HepG2 (cell line): Measurements from ENCODE around the gene BRD1. TPM values are rescaled to one million over a fixed set of nuclear protein-coding genes. Genes with fewer than 3 reads are reported as not detected.

ENCODE experiments used
- ATF5 ChIP-seq: sonication (generic); formaldehyde crosslinking; IDR thresholded peaks from 2 replicates; pipeline ENCODE4 v1.4.0; 2020; ENCODE audit warnings: mild to moderate bottlenecking, low read depth, missing genetic modification reagents
- BORCS8-MEF2B ChIP-seq: sonication (generic); formaldehyde crosslinking; IDR thresholded peaks from 2 replicates; pipeline ENCODE4 v1.8.0; 2022; ENCODE audit warnings: mild to moderate bottlenecking, missing genetic modification reagents
- FOSL1 ChIP-seq: sonication (generic); formaldehyde crosslinking; IDR thresholded peaks from 2 replicates; pipeline ENCODE4 v1.9.0; 2021; ENCODE audit warnings: missing genetic modification reagents, borderline replicate concordance
- FOXM1 ChIP-seq: sonication (generic); formaldehyde crosslinking; IDR thresholded peaks from 2 replicates; pipeline ENCODE4 v1.5.0; 2020; ENCODE audit warnings: missing genetic modification reagents
- KAT8 ChIP-seq: IDR thresholded peaks from 2 replicates; pipeline ENCODE4 v1.6.1; 2016; ENCODE audit warnings: missing genetic modification reagents, missing compliant biosample characterization
- MLX ChIP-seq: IDR thresholded peaks from 2 replicates; pipeline ENCODE4 v1.6.1; 2016
- PAXIP1 ChIP-seq: sonication (generic); formaldehyde crosslinking; conservative IDR thresholded peaks from 2 replicates; pipeline ENCODE4 v1.4.0; 2020; ENCODE audit warnings: mild to moderate bottlenecking, missing genetic modification reagents, moderate library complexity
- PPARG ChIP-seq: conservative IDR thresholded peaks from 2 replicates; pipeline ENCODE4 v1.6.1; 2016; ENCODE audit warnings: missing biosample characterization, missing genetic modification reagents
- SCMH1 ChIP-seq: sonication (generic); formaldehyde crosslinking; IDR thresholded peaks from 2 replicates; pipeline ENCODE4 v1.9.0; 2021; ENCODE audit warnings: missing genetic modification reagents, mild to moderate bottlenecking, borderline replicate concordance
- ZNF331 ChIP-seq: sonication (generic); formaldehyde crosslinking; IDR thresholded peaks from 2 replicates; pipeline ENCODE4 v1.4.0; 2020; ENCODE audit warnings: missing genetic modification reagents
- ZNF564 ChIP-seq: sonication (generic); formaldehyde crosslinking; IDR thresholded peaks from 2 replicates; pipeline ENCODE4 v1.8.1; 2023; ENCODE audit warnings: mild to moderate bottlenecking, missing genetic modification reagents
- ZNF609 ChIP-seq: sonication (generic); formaldehyde crosslinking; IDR thresholded peaks from 2 replicates; pipeline ENCODE4 v1.4.0; 2020; ENCODE audit warnings: mild to moderate bottlenecking, missing genetic modification reagents, borderline replicate concordance
- polyA plus RNA-seq, 8 experiments: library from polyadenylated mRNA; depleted of rRNA in 3 of 8; stranded (reverse) in 7 of 8; unstranded in 1 of 8; fragments of >200 nt; fragmentation: Illumina TruSeq in 4 of 8; extraction: Trizol in 4 of 8; gene quantifications; 2 replicates each; pipeline versions ENCODE4 v1.2.1 to v1.2.3, GENCODE V29; 2011 to 2016; ENCODE audit warnings: low read depth in 4 of 8, missing spikeins in 1 of 8, mixed read lengths in 1 of 8; ENCODE audit not compliant: insufficient read depth in 1 of 8
- total RNA-seq, 5 experiments: library from RNA; depleted of rRNA; stranded (reverse); fragments of >200 nt; fragmentation: Illumina TruSeq; extraction: Trizol; gene quantifications; 2 replicates each; pipeline ENCODE4 v1.2.3, GENCODE V29; 2016; ENCODE audit warnings: low read depth in 1 of 5
- TF ChIP-seq, protein P1 (sequence below): sonication (generic); formaldehyde crosslinking; IDR thresholded peaks from 2 replicates; pipeline ENCODE4 v1.4.0; 2020; ENCODE audit warnings: missing genetic modification reagents
- TF ChIP-seq, protein P2 (sequence below): sonication (generic); formaldehyde crosslinking; IDR thresholded peaks from 2 replicates; pipeline ENCODE4 v1.5.0; 2020; ENCODE audit warnings: missing genetic modification reagents

The BRD1 gene
- total and polyA plus RNA-seq, 2 of the 13 experiments (the other 11 are each of a cell fraction or from before 2014, with no cell fraction given) = 5.1 to 12.0 TPM

- no peak for TF ChIP-seq FOSL1 (CRISPR knock-in tag)
- no peak for TF ChIP-seq MLX (CRISPR knock-in tag)
- TF ChIP-seq FOXM1 = 0 out of 2 replicates have a peak, but pooled peaks have one; percentile 27
- TF ChIP-seq BORCS8-MEF2B (CRISPR knock-in tag) = peak; percentile 50; the same call in 1 of the 2 replicates
- peak; percentile 63; the same call in 1 of the 2 replicates for TF ChIP-seq PPARG
- TF ChIP-seq, protein P1, sequence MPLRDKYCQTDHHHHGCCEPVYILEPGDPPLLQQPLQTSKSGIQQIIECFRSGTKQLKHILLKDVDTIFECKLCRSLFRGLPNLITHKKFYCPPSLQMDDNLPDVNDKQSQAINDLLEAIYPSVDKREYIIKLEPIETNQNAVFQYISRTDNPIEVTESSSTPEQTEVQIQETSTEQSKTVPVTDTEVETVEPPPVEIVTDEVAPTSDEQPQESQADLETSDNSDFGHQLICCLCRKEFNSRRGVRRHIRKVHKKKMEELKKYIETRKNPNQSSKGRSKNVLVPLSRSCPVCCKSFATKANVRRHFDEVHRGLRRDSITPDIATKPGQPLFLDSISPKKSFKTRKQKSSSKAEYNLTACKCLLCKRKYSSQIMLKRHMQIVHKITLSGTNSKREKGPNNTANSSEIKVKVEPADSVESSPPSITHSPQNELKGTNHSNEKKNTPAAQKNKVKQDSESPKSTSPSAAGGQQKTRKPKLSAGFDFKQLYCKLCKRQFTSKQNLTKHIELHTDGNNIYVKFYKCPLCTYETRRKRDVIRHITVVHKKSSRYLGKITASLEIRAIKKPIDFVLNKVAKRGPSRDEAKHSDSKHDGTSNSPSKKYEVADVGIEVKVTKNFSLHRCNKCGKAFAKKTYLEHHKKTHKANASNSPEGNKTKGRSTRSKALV (CRISPR knock-in tag) = peak; percentile 88
- TF ChIP-seq ZNF609 = peak; percentile 47; the same call in 1 of the 2 replicates
- peak; percentile 57 for TF ChIP-seq KAT8 (CRISPR knock-in tag)
- TF ChIP-seq ZNF331 (CRISPR knock-in tag) = peak; percentile 36; the same call in 1 of the 2 replicates
- 0 out of 2 replicates have a peak, but pooled peaks have one; percentile 63 for TF ChIP-seq ATF5 (CRISPR knock-in tag)
- TF ChIP-seq, protein P2, sequence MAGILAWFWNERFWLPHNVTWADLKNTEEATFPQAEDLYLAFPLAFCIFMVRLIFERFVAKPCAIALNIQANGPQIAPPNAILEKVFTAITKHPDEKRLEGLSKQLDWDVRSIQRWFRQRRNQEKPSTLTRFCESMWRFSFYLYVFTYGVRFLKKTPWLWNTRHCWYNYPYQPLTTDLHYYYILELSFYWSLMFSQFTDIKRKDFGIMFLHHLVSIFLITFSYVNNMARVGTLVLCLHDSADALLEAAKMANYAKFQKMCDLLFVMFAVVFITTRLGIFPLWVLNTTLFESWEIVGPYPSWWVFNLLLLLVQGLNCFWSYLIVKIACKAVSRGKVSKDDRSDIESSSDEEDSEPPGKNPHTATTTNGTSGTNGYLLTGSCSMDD (CRISPR knock-in tag) = no peak
- no peak for TF ChIP-seq SCMH1
- TF ChIP-seq ZNF564 (CRISPR knock-in tag) = no peak
- TF ChIP-seq PAXIP1 (CRISPR knock-in tag) = peak; percentile 74
These were observed 25.5 kb upstream of the BRD1 start, which contains the start of gene ZBED4 (continued) for GRCh38 chr22:49852898-49853894.
